HEK293T (cell line): ENCODE data around the gene METAP1D.

Experiments used
- ARNT ChIP-seq: fragments of 450-650 bp; IDR thresholded peaks from 2 replicates; pipeline ENCODE4 v1.6.1; 2017; ENCODE audit warnings: mild to moderate bottlenecking
- L3MBTL2 ChIP-seq: fragments of 450-650 bp; conservative IDR thresholded peaks from 2 replicates; pipeline ENCODE4 v1.6.1; 2016; ENCODE audit warnings: mild to moderate bottlenecking
- SUZ12 ChIP-seq: fragments of 450-650 bp; IDR thresholded peaks from 2 replicates; pipeline ENCODE4 v1.6.1; 2016; ENCODE audit warnings: mild to moderate bottlenecking
- TARDBP ChIP-seq: fragments of 450-650 bp; IDR thresholded peaks from 2 replicates; pipeline ENCODE4 v1.6.1; 2016
- ZNF384 ChIP-seq: fragments of 450-650 bp; IDR thresholded peaks from 2 replicates; pipeline ENCODE4 v1.6.1; 2016
- TF ChIP-seq, protein P1 (sequence below): fragments of 450-650 bp; IDR thresholded peaks from 2 replicates; pipeline ENCODE4 v1.6.1; 2016

DNA sequence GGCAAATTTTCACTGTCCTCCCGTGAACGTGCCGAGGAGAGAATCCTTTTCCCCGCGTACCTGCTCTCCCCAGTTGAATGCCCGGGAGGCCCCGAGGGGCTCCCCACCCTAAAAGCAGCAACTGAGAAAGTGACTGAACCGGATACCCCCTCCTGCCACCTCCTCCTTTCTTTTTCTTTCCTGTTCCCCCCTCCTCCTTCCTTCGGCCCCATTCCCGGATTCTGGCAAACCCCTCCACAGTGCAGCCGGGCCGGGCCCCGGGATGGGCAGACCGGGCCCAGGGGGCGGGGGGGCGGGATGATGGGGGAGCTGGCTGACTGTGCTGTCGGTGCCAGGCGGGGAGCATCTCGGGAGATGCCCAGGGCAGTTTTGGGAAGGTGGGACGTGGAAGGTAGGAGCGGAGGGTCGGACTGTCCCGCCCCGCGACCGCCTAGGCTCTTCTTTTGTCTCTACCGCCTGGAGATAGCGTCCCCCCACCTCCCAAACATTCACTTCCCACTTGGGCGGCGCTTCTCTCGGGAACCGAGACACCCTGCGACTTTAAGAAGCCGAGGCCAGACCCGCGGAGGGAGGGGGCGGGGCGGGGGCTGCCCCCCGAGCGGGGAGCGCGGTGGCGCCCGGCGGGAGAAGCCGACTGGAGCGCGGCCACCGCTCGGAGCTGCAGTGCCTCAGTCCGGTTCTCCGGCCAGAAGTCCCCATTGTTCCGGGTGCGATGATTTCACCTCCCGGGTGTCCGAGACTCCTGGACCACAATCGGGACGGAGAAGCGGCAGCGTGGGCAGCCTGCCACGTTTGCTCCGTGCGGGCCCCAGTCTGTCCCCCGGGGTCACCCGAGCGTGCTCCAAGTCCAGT lies 94.8 kb downstream of the METAP1D start:
- no peak for TF ChIP-seq ZNF384
- TF ChIP-seq, protein P1, sequence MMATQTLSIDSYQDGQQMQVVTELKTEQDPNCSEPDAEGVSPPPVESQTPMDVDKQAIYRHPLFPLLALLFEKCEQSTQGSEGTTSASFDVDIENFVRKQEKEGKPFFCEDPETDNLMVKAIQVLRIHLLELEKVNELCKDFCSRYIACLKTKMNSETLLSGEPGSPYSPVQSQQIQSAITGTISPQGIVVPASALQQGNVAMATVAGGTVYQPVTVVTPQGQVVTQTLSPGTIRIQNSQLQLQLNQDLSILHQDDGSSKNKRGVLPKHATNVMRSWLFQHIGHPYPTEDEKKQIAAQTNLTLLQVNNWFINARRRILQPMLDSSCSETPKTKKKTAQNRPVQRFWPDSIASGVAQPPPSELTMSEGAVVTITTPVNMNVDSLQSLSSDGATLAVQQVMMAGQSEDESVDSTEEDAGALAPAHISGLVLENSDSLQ = no peak
- TF ChIP-seq TARDBP = no peak
- no peak for TF ChIP-seq ARNT
- TF ChIP-seq SUZ12 = no peak
- TF ChIP-seq L3MBTL2 = no peak
